Stomach (tissue), 4 donors: ENCODE data around the gene SGIP1.

Experiments
- POLR2AphosphoS5 ChIP-seq, 3 donors: sonication (generic); formaldehyde crosslinking; IDR thresholded peaks; one replicate each; pipeline ENCODE4 v1.6.1; 2016; ENCODE audit warnings: antibody characterized with exemption in 3 of 3
- TF ChIP-seq, protein P1 (sequence below), 7 experiments: fragments of 450-650 bp in 4 of 7; fragments of 200-600 bp in 3 of 7; sonication (generic) in 3 of 7; IDR thresholded peaks; one replicate each; pipeline ENCODE4 v1.5.1; 2016 to 2019; ENCODE audit warnings: antibody characterized with exemption in 7 of 7, control low read depth in 2 of 7, mild to moderate bottlenecking in 1 of 7

- TF ChIP-seq POLR2AphosphoS5 (IDR thresholded peaks at IDR 0.05) = no peak
- TF ChIP-seq, protein P1, sequence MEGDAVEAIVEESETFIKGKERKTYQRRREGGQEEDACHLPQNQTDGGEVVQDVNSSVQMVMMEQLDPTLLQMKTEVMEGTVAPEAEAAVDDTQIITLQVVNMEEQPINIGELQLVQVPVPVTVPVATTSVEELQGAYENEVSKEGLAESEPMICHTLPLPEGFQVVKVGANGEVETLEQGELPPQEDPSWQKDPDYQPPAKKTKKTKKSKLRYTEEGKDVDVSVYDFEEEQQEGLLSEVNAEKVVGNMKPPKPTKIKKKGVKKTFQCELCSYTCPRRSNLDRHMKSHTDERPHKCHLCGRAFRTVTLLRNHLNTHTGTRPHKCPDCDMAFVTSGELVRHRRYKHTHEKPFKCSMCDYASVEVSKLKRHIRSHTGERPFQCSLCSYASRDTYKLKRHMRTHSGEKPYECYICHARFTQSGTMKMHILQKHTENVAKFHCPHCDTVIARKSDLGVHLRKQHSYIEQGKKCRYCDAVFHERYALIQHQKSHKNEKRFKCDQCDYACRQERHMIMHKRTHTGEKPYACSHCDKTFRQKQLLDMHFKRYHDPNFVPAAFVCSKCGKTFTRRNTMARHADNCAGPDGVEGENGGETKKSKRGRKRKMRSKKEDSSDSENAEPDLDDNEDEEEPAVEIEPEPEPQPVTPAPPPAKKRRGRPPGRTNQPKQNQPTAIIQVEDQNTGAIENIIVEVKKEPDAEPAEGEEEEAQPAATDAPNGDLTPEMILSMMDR (IDR thresholded peaks at IDR 0.05) = no peak
Observed at GRCh38 chr1:66532214-66532613, 1.7 kb upstream of the SGIP1 start.
